K562 (cell line): ENCODE measurements around the gene ZCCHC3. TPM values are rescaled to one million over a fixed set of nuclear protein-coding genes. Genes with fewer than 3 reads are reported as not detected.

ENCODE experiments used
- ATAC-seq: fragments of 200-7000 bp; cut with Tn5 transposase; 3 replicates; pipeline ENCODE4 v1.9.1; 2020; ENCODE audit warnings: moderate library complexity
- BruUV-seq: library from RNA; stranded (reverse); fragments of 400-500 nt; replicated peaks from 2 replicates; lab custom pipeline; 2021; lab: Mats Ljungman, UMichigan
- CTCF ChIA-PET: fragments of 300-600 bp; formaldehyde crosslinking; extraction: SDS; loops from one replicate; lab custom pipeline; 2021; ENCODE audit warnings: low intra/inter-chr PET ratio; lab: Yijun Ruan, JAX
- POLR2A ChIA-PET: fragments of 300-600, 350-650 bp; sonication (Branson Sonifier 250); formaldehyde crosslinking; extraction: SDS; loops from one replicate; lab custom pipeline; 2021; ENCODE audit warnings: antibody characterized with exemption, inconsistent platforms; lab: Yijun Ruan, JAX
- DNase-seq, 4 experiments: peaks; one replicate each; pipeline versions ENCODE4 v3.0.0 to v3.0.0-alpha.2; 2011 to 2018; ENCODE audit warnings: low spot score in 3 of 4, mixed read lengths in 3 of 4; ENCODE audit errors: extremely low read depth in 1 of 4
- FAIRE-seq: peaks from 2 replicates; lab custom pipeline; 2011; peaks lifted over from hg19 to GRCh38; lab: Jason Lieb, UNC
- H2AFZ ChIP-seq: 2 replicates; pipeline ENCODE4 v1.6.0; 2011; ENCODE audit warnings: low read depth, low read length, control low read depth, inconsistent platforms
- H3K27ac ChIP-seq: fragments of 200-600 bp; 3 replicates; pipeline ENCODE4 v1.8.0; 2011; ENCODE audit warnings: low read depth, mild to moderate bottlenecking, control low read depth, inconsistent platforms, low read length, moderate library complexity, mixed read lengths; ENCODE audit errors: extremely low read depth
- H3K27me3 ChIP-seq, 2 experiments: fragments of 300-600 bp in 1 of 2; 2 replicates in 1 of 2; 3 replicates in 1 of 2; pipeline versions ENCODE4 v1.6.0 to v1.8.0; 2011; ENCODE audit warnings: inconsistent platforms in 2 of 2, low read length in 2 of 2, mild to moderate bottlenecking in 1 of 2, mixed read lengths in 1 of 2, moderate library complexity in 1 of 2; ENCODE audit not compliant: control insufficient read depth in 2 of 2, insufficient read depth in 2 of 2
- H3K36me3 ChIP-seq: fragments of 300-600 bp; 3 replicates; pipeline ENCODE4 v1.8.0; 2011; ENCODE audit warnings: mild to moderate bottlenecking, low read length, inconsistent platforms; ENCODE audit not compliant: control insufficient read depth, insufficient read depth
- H3K4me1 ChIP-seq, 2 experiments: fragments of 200-600 bp in 1 of 2; replicated peaks in 1 of 2; 2 replicates in 1 of 2; 3 replicates in 1 of 2; pipeline versions ENCODE4 v1.5.1 to v1.8.0; 2011; ENCODE audit warnings: inconsistent platforms in 2 of 2, low read length in 2 of 2, mild to moderate bottlenecking in 1 of 2, mixed read lengths in 1 of 2, moderate library complexity in 1 of 2; ENCODE audit not compliant: control insufficient read depth in 2 of 2, insufficient read depth in 2 of 2
- H3K4me2 ChIP-seq: 2 replicates; pipeline ENCODE4 v1.6.1; 2011; ENCODE audit warnings: low read length, control low read depth, inconsistent platforms, mixed read lengths; ENCODE audit not compliant: insufficient read depth
- H3K4me3 ChIP-seq: fragments of 200-600 bp; sonication (generic), shearing (Covaris generic); 2 replicates; pipeline ENCODE4 v1.5.1; 2016; ENCODE audit warnings: control low read depth, inconsistent platforms
- H3K79me2 ChIP-seq: fragments of 200-600 bp; 3 replicates; pipeline ENCODE4 v1.8.0; 2011; ENCODE audit warnings: low read length, inconsistent platforms; ENCODE audit not compliant: control insufficient read depth, insufficient read depth
- H3K9ac ChIP-seq, 2 experiments: 2 replicates each; pipeline versions ENCODE4 v1.6.0 to v1.6.1; 2011; ENCODE audit warnings: low read depth in 2 of 2, low read length in 2 of 2, control low read depth in 1 of 2, inconsistent platforms in 1 of 2, mild to moderate bottlenecking in 1 of 2, mixed read lengths in 1 of 2; ENCODE audit not compliant: insufficient read depth in 1 of 2
- H3K9me1 ChIP-seq: one replicate; pipeline ENCODE4 v1.6.0; 2011; ENCODE audit warnings: inconsistent platforms, mild to moderate bottlenecking, low read length, moderate library complexity; ENCODE audit not compliant: control insufficient read depth, insufficient read depth
- H3K9me3 ChIP-seq: replicated peaks from 2 replicates; pipeline ENCODE4 v1.5.1; 2011; ENCODE audit warnings: low read depth, low read length, inconsistent platforms; ENCODE audit not compliant: control insufficient read depth, insufficient read depth
- H4K20me1 ChIP-seq: replicated peaks from 2 replicates; pipeline ENCODE4 v1.6.1; 2011; ENCODE audit warnings: low read length, inconsistent platforms, mixed read lengths; ENCODE audit not compliant: control insufficient read depth, insufficient read depth
- ATF7 ChIP-seq: fragments of 450-650 bp; IDR thresholded peaks from 2 replicates; pipeline ENCODE4 v1.7.1; 2014; ENCODE audit warnings: mild to moderate bottlenecking, moderate library complexity
- DIDO1 ChIP-seq: fragments of 450-650 bp; IDR thresholded peaks from 2 replicates; pipeline ENCODE4 v1.6.1; 2016; ENCODE audit warnings: low read depth, missing biosample characterization, missing genetic modification characterization
- RBFOX2 ChIP-seq: fragments of 200-400 bp; formaldehyde crosslinking; IDR thresholded peaks from 2 replicates; pipeline ENCODE4 v1.6.1; 2017; ENCODE audit warnings: low read depth, mild to moderate bottlenecking, low read length, moderate library complexity
- SMAD2 ChIP-seq: fragments of 150-350 bp; IDR thresholded peaks from 2 replicates; pipeline ENCODE4 v1.6.1; 2014; ENCODE audit warnings: low read depth, mild to moderate bottlenecking, low read length
- SMC3 ChIP-seq: conservative IDR thresholded peaks from 2 replicates; pipeline ENCODE4 v1.6.1; 2011; ENCODE audit warnings: low read depth, low read length, improper control_type of control experiment; ENCODE audit not compliant: insufficient read depth
- YY1 ChIP-seq, 3 experiments: IDR thresholded peaks; 2 replicates each; pipeline ENCODE4 v1.6.1; 2011; ENCODE audit warnings: low read length in 2 of 3, mild to moderate bottlenecking in 2 of 3, moderate library complexity in 2 of 3, borderline replicate concordance in 1 of 3, control low read depth in 1 of 3, low read depth in 1 of 3; ENCODE audit not compliant: insufficient read depth in 3 of 3, insufficient replicate concordance in 2 of 3, control insufficient read depth in 1 of 3, insufficient read length in 1 of 3; ENCODE audit errors: extremely low read depth in 1 of 3
- WGBS: fragments of 100-300 bp; shearing (Covaris generic); methylation state at CpG from one replicate; pipeline ENCODE4 v1.1.6; 2016; ENCODE audit warnings: low coverage, mixed read lengths; ENCODE audit not compliant: insufficient coverage; ENCODE audit errors: missing lambda C conversion rate; 5-methylcytosine and 5-hydroxymethylcytosine counted together
- in situ Hi-C: fragments of 300-500 bp; cut with MboI; formaldehyde crosslinking; loops from 4 replicates; pipeline ENCODE4 v1.15.0; 2018; ENCODE audit warnings: inconsistent platforms, mixed read lengths
- intact Hi-C: fragments of 100-400 bp; cut with micrococcal nuclease; formaldehyde crosslinking; loops from 2 replicates; pipeline ENCODE4 v1.14.2; 2022
- polyA plus RNA-seq, 8 experiments: library from polyadenylated mRNA; depleted of rRNA in 4 of 8; stranded (reverse) in 5 of 8; unstranded in 3 of 8; fragments of >200 nt; fragmentation: Nextera tagmentation in 2 of 8; fragmentation: Illumina TruSeq in 1 of 8; extraction: Ambion mirVana in 2 of 8; extraction: Trizol in 1 of 8; gene quantifications; 2 replicates each; pipeline versions ENCODE4 v1.2.1 to v1.2.3, GENCODE V29; 2011 to 2014; ENCODE audit warnings: inconsistent platforms in 1 of 8, missing spikeins in 1 of 8
- total RNA-seq, 7 experiments: library from RNA; depleted of rRNA in 6 of 7; stranded (reverse); fragments of >200 nt in 6 of 7; fragmentation: Illumina TruSeq in 2 of 7; extraction: Trizol in 2 of 7; gene quantifications; 2 replicates each; pipeline versions ENCODE4 v1.2.1 to v1.2.3, GENCODE V29; 2011 to 2021; ENCODE audit warnings: low replicate concordance in 1 of 7
- TF ChIP-seq, protein P1 (sequence below): fragments of 200-600 bp; sonication (generic); IDR thresholded peaks from one replicate; pipeline ENCODE4 v1.6.1; 2012; ENCODE audit warnings: mild to moderate bottlenecking, low read depth, low read length, inconsistent platforms

The ZCCHC3 gene
- total and polyA plus RNA-seq, 9 of the 15 experiments (the other 6 are each of a cell fraction or from before 2014, with no cell fraction given) = 2.8 to 23.3 (median 16.5) TPM

DNA sequence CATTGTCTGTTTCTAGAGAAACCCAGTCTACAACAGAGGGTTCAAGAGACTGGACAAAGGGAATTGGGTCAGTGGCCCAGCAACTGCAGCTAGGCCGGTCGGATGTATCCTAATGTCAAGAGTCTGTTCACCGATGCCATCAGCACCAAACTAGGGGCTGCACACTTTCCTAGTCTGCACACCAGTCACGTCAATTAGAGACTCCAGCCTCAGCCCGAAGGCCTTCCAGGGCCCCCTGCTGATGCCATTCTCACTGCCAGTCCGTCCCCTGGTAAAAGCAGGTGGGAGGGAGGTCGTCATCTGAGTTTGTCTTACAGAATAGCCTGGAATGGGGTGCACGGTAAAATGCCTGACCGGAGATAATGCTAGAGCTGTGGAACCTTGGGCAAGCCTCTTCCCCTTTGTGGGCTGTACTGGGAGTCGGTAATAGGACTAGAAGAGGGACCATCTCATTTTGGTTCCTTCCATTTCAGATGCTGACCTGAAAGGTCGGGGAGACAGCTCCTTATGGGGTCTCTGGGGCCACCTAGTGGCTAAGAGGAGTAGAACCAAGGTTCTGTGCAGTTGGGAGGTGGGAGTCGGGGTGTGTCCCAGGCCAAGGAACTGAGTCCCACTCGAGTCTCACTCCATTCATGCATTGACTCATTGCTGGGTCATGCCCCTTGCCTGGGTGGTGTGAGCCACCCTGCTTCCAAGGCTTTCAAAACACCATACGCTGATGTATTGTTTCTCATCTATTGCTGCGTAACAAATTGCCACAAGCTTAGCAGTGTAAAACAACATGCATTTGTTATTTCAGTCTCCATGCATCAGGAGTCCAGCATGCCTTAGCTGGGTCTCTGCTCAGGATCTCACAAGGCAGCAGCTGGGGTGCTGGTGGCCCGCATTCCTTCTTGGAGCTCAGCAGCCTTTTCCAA lies 33.1 kb downstream of the ZCCHC3 start:
- in situ Hi-C loops = no loop called here
- peak overlapping the region in 1 of 2 experiments; percentile 66; a peak in 1 of 4 replicates for H3K9ac ChIP-seq
- DNase-seq = peak; percentile 58 to 78 (median 62)
- H3K9me1 ChIP-seq = peaks cover 3% of the 10 kb centered on the region
- POLR2A ChIA-PET = interaction anchor here (0.6 to 2.1 kb wide), 12 partner anchors 10 to 896 kb away, joined by 3 to 9 read pairs (median 4); partner anchors contain the start of gene NRSN2
- no TSS peak for BruUV-seq
- H2AFZ ChIP-seq = no peak overlapping the region
- H3K36me3 ChIP-seq = peaks cover 30% of the 10 kb centered on the region; the same call in 2 of the 3 replicates
- WGBS = 55% methylated on average over 15 of the region's 16 CpGs
- H3K4me2 ChIP-seq = 0 out of 2 replicates have a peak overlapping the region, but pooled peaks have one; percentile 25
- H3K79me2 ChIP-seq = peaks cover 44% of the 10 kb centered on the region
- FAIRE-seq = peak; percentile 92
- H3K4me3 ChIP-seq = no peak overlapping the region
- ATAC-seq = peak; percentile 59
- peaks cover 16 to 43% of the 10 kb centered on the region in 2 experiments; a peak in 4 of 5 replicates for H3K4me1 ChIP-seq
- peaks cover 16% of the 10 kb centered on the region; the same call in 1 of the 2 replicates for H4K20me1 ChIP-seq
- H3K9me3 ChIP-seq = no peaks in the 10 kb centered on the region
- no peaks in the 10 kb centered on the region for H3K27me3 ChIP-seq
- CTCF ChIA-PET = interaction anchor here (1.0 kb wide), 1 partner anchor 71 kb away, joined by 3 read pairs; no protein-coding TSS in a partner anchor
- intact Hi-C loops = loop anchor here (1.0 to 2.0 kb wide), 2 partner anchors 42 to 121 kb away; no protein-coding TSS in a partner anchor
- H3K27ac ChIP-seq = peak overlapping the region; percentile 19; the same call in 1 of the 3 replicates
- peak in 1 of 3 experiments; percentile 37 for TF ChIP-seq YY1 (IDR thresholded peaks at IDR 0.05; ENCODE audit: borderline replicate concordance in 1 of 3, control insufficient read depth in 1 of 3, extremely low read depth in 1 of 3, insufficient read depth in 3 of 3, insufficient read length in 1 of 3, insufficient replicate concordance in 2 of 3, low read depth in 1 of 3, low read length in 2 of 3)
- TF ChIP-seq SMAD2 = no peak
- TF ChIP-seq RBFOX2 = no peak
- peak; percentile 67 for TF ChIP-seq SMC3
- TF ChIP-seq ATF7 = peak; percentile 42; the same call in 1 of the 2 replicates
- no peak for TF ChIP-seq DIDO1 (tag)
- TF ChIP-seq, protein P1, sequence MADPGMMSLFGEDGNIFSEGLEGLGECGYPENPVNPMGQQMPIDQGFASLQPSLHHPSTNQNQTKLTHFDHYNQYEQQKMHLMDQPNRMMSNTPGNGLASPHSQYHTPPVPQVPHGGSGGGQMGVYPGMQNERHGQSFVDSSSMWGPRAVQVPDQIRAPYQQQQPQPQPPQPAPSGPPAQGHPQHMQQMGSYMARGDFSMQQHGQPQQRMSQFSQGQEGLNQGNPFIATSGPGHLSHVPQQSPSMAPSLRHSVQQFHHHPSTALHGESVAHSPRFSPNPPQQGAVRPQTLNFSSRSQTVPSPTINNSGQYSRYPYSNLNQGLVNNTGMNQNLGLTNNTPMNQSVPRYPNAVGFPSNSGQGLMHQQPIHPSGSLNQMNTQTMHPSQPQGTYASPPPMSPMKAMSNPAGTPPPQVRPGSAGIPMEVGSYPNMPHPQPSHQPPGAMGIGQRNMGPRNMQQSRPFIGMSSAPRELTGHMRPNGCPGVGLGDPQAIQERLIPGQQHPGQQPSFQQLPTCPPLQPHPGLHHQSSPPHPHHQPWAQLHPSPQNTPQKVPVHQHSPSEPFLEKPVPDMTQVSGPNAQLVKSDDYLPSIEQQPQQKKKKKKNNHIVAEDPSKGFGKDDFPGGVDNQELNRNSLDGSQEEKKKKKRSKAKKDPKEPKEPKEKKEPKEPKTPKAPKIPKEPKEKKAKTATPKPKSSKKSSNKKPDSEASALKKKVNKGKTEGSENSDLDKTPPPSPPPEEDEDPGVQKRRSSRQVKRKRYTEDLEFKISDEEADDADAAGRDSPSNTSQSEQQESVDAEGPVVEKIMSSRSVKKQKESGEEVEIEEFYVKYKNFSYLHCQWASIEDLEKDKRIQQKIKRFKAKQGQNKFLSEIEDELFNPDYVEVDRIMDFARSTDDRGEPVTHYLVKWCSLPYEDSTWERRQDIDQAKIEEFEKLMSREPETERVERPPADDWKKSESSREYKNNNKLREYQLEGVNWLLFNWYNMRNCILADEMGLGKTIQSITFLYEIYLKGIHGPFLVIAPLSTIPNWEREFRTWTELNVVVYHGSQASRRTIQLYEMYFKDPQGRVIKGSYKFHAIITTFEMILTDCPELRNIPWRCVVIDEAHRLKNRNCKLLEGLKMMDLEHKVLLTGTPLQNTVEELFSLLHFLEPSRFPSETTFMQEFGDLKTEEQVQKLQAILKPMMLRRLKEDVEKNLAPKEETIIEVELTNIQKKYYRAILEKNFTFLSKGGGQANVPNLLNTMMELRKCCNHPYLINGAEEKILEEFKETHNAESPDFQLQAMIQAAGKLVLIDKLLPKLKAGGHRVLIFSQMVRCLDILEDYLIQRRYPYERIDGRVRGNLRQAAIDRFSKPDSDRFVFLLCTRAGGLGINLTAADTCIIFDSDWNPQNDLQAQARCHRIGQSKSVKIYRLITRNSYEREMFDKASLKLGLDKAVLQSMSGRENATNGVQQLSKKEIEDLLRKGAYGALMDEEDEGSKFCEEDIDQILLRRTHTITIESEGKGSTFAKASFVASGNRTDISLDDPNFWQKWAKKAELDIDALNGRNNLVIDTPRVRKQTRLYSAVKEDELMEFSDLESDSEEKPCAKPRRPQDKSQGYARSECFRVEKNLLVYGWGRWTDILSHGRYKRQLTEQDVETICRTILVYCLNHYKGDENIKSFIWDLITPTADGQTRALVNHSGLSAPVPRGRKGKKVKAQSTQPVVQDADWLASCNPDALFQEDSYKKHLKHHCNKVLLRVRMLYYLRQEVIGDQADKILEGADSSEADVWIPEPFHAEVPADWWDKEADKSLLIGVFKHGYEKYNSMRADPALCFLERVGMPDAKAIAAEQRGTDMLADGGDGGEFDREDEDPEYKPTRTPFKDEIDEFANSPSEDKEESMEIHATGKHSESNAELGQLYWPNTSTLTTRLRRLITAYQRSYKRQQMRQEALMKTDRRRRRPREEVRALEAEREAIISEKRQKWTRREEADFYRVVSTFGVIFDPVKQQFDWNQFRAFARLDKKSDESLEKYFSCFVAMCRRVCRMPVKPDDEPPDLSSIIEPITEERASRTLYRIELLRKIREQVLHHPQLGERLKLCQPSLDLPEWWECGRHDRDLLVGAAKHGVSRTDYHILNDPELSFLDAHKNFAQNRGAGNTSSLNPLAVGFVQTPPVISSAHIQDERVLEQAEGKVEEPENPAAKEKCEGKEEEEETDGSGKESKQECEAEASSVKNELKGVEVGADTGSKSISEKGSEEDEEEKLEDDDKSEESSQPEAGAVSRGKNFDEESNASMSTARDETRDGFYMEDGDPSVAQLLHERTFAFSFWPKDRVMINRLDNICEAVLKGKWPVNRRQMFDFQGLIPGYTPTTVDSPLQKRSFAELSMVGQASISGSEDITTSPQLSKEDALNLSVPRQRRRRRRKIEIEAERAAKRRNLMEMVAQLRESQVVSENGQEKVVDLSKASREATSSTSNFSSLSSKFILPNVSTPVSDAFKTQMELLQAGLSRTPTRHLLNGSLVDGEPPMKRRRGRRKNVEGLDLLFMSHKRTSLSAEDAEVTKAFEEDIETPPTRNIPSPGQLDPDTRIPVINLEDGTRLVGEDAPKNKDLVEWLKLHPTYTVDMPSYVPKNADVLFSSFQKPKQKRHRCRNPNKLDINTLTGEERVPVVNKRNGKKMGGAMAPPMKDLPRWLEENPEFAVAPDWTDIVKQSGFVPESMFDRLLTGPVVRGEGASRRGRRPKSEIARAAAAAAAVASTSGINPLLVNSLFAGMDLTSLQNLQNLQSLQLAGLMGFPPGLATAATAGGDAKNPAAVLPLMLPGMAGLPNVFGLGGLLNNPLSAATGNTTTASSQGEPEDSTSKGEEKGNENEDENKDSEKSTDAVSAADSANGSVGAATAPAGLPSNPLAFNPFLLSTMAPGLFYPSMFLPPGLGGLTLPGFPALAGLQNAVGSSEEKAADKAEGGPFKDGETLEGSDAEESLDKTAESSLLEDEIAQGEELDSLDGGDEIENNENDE = no peak
